HG03060 (cell line): ENCODE results near the gene DCAF17.
"Not testable (repeated sequence)": the region's sequence is repeated elsewhere in the genome, so short reads cannot be mapped to it uniquely, and the experiment has no call there.

ENCODE experiments used
- ATAC-seq: cut with Tn5 transposase; IDR thresholded peaks from one replicate; pipeline ENCODE4 v1.9.1; 2021; ENCODE audit warnings: low read depth, moderate number of reproducible peaks; ENCODE audit not compliant: unreplicated experiment

Gene DCAF17

GRCh38 chr2:171509945-171510731, 76.1 kb downstream of the DCAF17 start:
- ATAC-seq = no peak

GRCh38 chr2:171512014-171512413, 78.0 kb downstream of the DCAF17 start:
- no peak for ATAC-seq

GRCh38 chr2:171512683-171513195, 78.7 kb downstream of the DCAF17 start:
- no peak for ATAC-seq

- no peak for ATAC-seq
These were observed 79.7 kb downstream of the DCAF17 start for GRCh38 chr2:171513719-171514160.

GRCh38 chr2:171514908-171515582, 81.0 kb downstream of the DCAF17 start:
- no peak for ATAC-seq

GRCh38 chr2:171515672-171516298, 81.8 kb downstream of the DCAF17 start:
- ATAC-seq = no peak

GRCh38 chr2:171516793-171517192, 82.8 kb downstream of the DCAF17 start:
- no peak for ATAC-seq

- no peak for ATAC-seq
These were observed 86.4 kb downstream of the DCAF17 start for GRCh38 chr2:171520471-171520870.

GRCh38 chr2:171521361-171522051, 87.5 kb downstream of the DCAF17 start:
- ATAC-seq = no peak

GRCh38 chr2:171522052-171522787, 88.2 kb downstream of the DCAF17 start, which contains the start of gene CYBRD1:
TSS of gene CYBRD1 (plus strand) at chr2:171522474. CDS start at chr2:171522546, 72 bp downstream.
- ATAC-seq = no peak

GRCh38 chr2:171522788-171523087, 88.7 kb downstream of the DCAF17 start:
- ATAC-seq = no peak

- ATAC-seq = no peak
These were observed 89.3 kb downstream of the DCAF17 start for GRCh38 chr2:171523088-171524017.

- ATAC-seq = no peak
These were observed 90.0 kb downstream of the DCAF17 start for GRCh38 chr2:171524018-171524401.

GRCh38 chr2:171529914-171530313, 95.9 kb downstream of the DCAF17 start:
- no peak for ATAC-seq

GRCh38 chr2:171530378-171530777, 96.4 kb downstream of the DCAF17 start:
- no peak for ATAC-seq

GRCh38 chr2:171530859-171531258, 96.8 kb downstream of the DCAF17 start:
- ATAC-seq = not testable (repeated sequence)

GRCh38 chr2:171531291-171531690, 97.3 kb downstream of the DCAF17 start:
- no peak for ATAC-seq

- ATAC-seq = no peak
These were observed 97.9 kb downstream of the DCAF17 start for GRCh38 chr2:171531836-171532450.

GRCh38 chr2:171533331-171533730, 99.3 kb downstream of the DCAF17 start:
- ATAC-seq = no peak
